Globus pallidus (tissue), 1 donor: Measurements from ENCODE around the gene TUBGCP6.

ENCODE experiments used
- DNase-seq: peaks from one replicate; pipeline ENCODE4 v3.0.0-alpha.2; 2015; ENCODE audit warnings: low spot score

Gene TUBGCP6

GRCh38 chr22:50244420-50245213, at the start of gene TUBGCP6:
TSS of gene TUBGCP6 (minus strand) at chr22:50245023. CDS start at chr22:50244459, 564 bp downstream.
- peak; percentile 94 for DNase-seq

- no peak for DNase-seq
Measured at GRCh38 chr22:50294319-50294656, 49.5 kb upstream of the TUBGCP6 start.

GRCh38 chr22:50293441-50294318, 48.9 kb upstream of the TUBGCP6 start:
- no peak for DNase-seq

GRCh38 chr22:50292643-50293440, 48.0 kb upstream of the TUBGCP6 start:
- no peak for DNase-seq

GRCh38 chr22:50289942-50290630, 45.3 kb upstream of the TUBGCP6 start:
- DNase-seq = no peak

GRCh38 chr22:50289151-50289941, 44.5 kb upstream of the TUBGCP6 start:
- DNase-seq = no peak

GRCh38 chr22:50287731-50288130, 42.9 kb upstream of the TUBGCP6 start:
- DNase-seq = no peak

GRCh38 chr22:50286701-50287318, 42.0 kb upstream of the TUBGCP6 start:
- DNase-seq = no peak

- DNase-seq = no peak
Measured at GRCh38 chr22:50286275-50286674, 41.5 kb upstream of the TUBGCP6 start.

GRCh38 chr22:50285568-50286229, 40.9 kb upstream of the TUBGCP6 start:
- DNase-seq = no peak

GRCh38 chr22:50284479-50284878, 39.7 kb upstream of the TUBGCP6 start:
- DNase-seq = no peak

GRCh38 chr22:50283821-50284220, 39.0 kb upstream of the TUBGCP6 start:
- no peak for DNase-seq

GRCh38 chr22:50282361-50283155, 37.7 kb upstream of the TUBGCP6 start:
- no peak for DNase-seq

- no peak for DNase-seq
Measured at GRCh38 chr22:50281957-50282356, 37.1 kb upstream of the TUBGCP6 start.

- DNase-seq = no peak
Measured at GRCh38 chr22:50281384-50281760, 36.5 kb upstream of the TUBGCP6 start.

GRCh38 chr22:50280708-50281383, 36.0 kb upstream of the TUBGCP6 start:
- no peak for DNase-seq

- no peak for DNase-seq
Measured at GRCh38 chr22:50280022-50280707, 35.3 kb upstream of the TUBGCP6 start.
